ENCODE results near the gene ZRANB2. TPM values are rescaled to one million over a fixed set of nuclear protein-coding genes. Genes with fewer than 3 reads are reported as not detected.

The ZRANB2 gene
- polyA plus RNA-seq, 1 donor (not counting 4 experiments of a cell fraction or from before 2014, with no cell fraction given): 92.3 TPM

DNA sequence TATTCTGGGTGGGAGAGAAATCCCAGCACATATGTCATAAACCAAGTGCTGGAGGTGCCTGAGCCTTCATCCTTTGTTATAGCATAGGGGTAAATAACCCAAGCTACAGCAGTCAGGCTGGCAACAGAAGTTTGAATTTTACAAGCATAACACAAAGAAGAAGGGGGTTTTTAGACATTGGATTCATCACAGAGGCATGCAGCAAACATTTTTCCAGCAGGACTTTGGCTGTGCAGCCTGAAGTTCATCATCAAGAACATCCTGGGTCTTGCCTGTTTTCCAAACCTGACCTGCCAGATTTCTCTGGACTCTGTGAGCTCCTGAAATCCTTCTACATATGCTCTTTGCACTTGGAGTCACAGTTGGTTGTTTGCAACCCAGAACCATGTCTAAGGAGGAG lies 49.4 kb downstream of the ZRANB2 start:
- H3K27me3 ChIP-seq (ENCODE audit: control insufficient read depth, extremely low read depth, insufficient read depth, low read length): no peaks in the 10 kb centered on the region
- FAIRE-seq: no peak
- dilution Hi-C loops (cut with MboI; ENCODE audit: extremely low pct_ligation_motif_present, low sequenced_read_pairs): no loop called here

DNA sequence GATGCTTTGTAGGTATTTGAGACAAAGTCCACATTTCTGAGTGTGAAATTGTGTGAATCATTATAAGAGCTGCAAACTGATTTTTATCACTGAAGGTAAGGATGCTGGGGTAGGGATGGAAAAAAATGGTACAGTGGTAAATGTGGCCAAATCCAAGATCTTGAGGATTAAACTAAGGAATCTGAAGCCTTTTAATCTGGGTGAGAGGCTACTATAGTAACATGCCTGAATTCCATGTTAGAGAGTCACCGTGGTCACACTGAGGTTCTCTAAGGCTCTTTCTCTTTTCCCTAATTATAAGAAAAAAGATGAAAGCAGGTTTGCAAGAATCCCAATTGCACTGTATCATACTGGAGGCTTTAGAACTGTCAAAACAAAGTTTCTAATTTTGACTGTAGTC lies 50.8 kb downstream of the ZRANB2 start:
- TF ChIP-seq EZH2 (IDR thresholded peaks at IDR 0.05; ENCODE audit: low read length): no peak
- TF ChIP-seq, protein P1, sequence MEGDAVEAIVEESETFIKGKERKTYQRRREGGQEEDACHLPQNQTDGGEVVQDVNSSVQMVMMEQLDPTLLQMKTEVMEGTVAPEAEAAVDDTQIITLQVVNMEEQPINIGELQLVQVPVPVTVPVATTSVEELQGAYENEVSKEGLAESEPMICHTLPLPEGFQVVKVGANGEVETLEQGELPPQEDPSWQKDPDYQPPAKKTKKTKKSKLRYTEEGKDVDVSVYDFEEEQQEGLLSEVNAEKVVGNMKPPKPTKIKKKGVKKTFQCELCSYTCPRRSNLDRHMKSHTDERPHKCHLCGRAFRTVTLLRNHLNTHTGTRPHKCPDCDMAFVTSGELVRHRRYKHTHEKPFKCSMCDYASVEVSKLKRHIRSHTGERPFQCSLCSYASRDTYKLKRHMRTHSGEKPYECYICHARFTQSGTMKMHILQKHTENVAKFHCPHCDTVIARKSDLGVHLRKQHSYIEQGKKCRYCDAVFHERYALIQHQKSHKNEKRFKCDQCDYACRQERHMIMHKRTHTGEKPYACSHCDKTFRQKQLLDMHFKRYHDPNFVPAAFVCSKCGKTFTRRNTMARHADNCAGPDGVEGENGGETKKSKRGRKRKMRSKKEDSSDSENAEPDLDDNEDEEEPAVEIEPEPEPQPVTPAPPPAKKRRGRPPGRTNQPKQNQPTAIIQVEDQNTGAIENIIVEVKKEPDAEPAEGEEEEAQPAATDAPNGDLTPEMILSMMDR (optimal IDR thresholded peaks at IDR 0.05 in 1 of 3, IDR thresholded peaks at IDR 0.05 in 1 of 3, conservative IDR thresholded peaks at IDR 0.05 in 1 of 3; ENCODE audit: extremely low read depth in 1 of 3, insufficient read depth in 2 of 3, low read length in 3 of 3): no peak
- dilution Hi-C loops (cut with MboI; ENCODE audit: extremely low pct_ligation_motif_present, low sequenced_read_pairs): no loop called here
- no peak overlapping the region for H3K4me3 ChIP-seq (ENCODE audit: control insufficient read depth in 2 of 3, extremely low read depth in 1 of 3, insufficient read depth in 2 of 3, low read depth in 1 of 3, low read length in 3 of 3)
- no peak overlapping the region for H3K4me2 ChIP-seq (ENCODE audit: control insufficient read depth, extremely low read depth, insufficient read depth, low read depth, low read length)
- no peak overlapping the region for H3K27ac ChIP-seq (ENCODE audit: control insufficient read depth, insufficient read depth, low read length)
- H3K36me3 ChIP-seq (ENCODE audit: control insufficient read depth in 2 of 2, extremely low read depth in 1 of 2, insufficient read depth in 2 of 2, low read length in 2 of 2): no peaks in the 10 kb centered on the region
- FAIRE-seq (no peak), DNase-seq (ENCODE audit: low read depth, low spot score) (no peak)
- no peaks in the 10 kb centered on the region for H3K79me2 ChIP-seq (ENCODE audit: control insufficient read depth, insufficient read depth, low read length)
- no peaks in the 10 kb centered on the region for H3K27me3 ChIP-seq (ENCODE audit: control insufficient read depth, extremely low read depth, insufficient read depth, low read length)
- H4K20me1 ChIP-seq (ENCODE audit: control insufficient read depth, extremely low read depth, insufficient read depth, low read length): no peaks in the 10 kb centered on the region
- no peaks in the 10 kb centered on the region for H3K9me3 ChIP-seq (ENCODE audit: control insufficient read depth, low read depth, low read length)
- no peak overlapping the region for H3K9ac ChIP-seq (ENCODE audit: control insufficient read depth, extremely low read depth, insufficient read depth, low read length)
- no peak overlapping the region for H2AFZ ChIP-seq (ENCODE audit: control insufficient read depth, low read length)
- H3K4me1 ChIP-seq (ENCODE audit: control insufficient read depth, extremely low read depth, insufficient read depth, low read length): no peaks in the 10 kb centered on the region
- no peaks in the 10 kb centered on the region for H3K9me1 ChIP-seq (ENCODE audit: control insufficient read depth, extremely low read depth, insufficient read depth, low read length)

More for the DNA sequence above, 49.4 kb downstream of the ZRANB2 start:
- no peaks in the 10 kb centered on the region for H3K9me3 ChIP-seq (ENCODE audit: control insufficient read depth, low read depth, low read length)
- no peak for TF ChIP-seq EZH2 (IDR thresholded peaks at IDR 0.05; ENCODE audit: low read length)
- TF ChIP-seq, protein P1 (optimal IDR thresholded peaks at IDR 0.05 in 1 of 3, IDR thresholded peaks at IDR 0.05 in 1 of 3, conservative IDR thresholded peaks at IDR 0.05 in 1 of 3; ENCODE audit: extremely low read depth in 1 of 3, insufficient read depth in 2 of 3, low read length in 3 of 3): no peak
- H3K9ac ChIP-seq (ENCODE audit: control insufficient read depth, extremely low read depth, insufficient read depth, low read length): no peak overlapping the region
- no peaks in the 10 kb centered on the region for H3K36me3 ChIP-seq (ENCODE audit: control insufficient read depth in 2 of 2, extremely low read depth in 1 of 2, insufficient read depth in 2 of 2, low read length in 2 of 2)
- H3K4me1 ChIP-seq (ENCODE audit: control insufficient read depth, extremely low read depth, insufficient read depth, low read length): no peaks in the 10 kb centered on the region
- H3K4me2 ChIP-seq (ENCODE audit: control insufficient read depth, extremely low read depth, insufficient read depth, low read depth, low read length): no peak overlapping the region
- no peaks in the 10 kb centered on the region for H4K20me1 ChIP-seq (ENCODE audit: control insufficient read depth, extremely low read depth, insufficient read depth, low read length)
- no peaks in the 10 kb centered on the region for H3K9me1 ChIP-seq (ENCODE audit: control insufficient read depth, extremely low read depth, insufficient read depth, low read length)
- DNase-seq (ENCODE audit: low read depth, low spot score): no peak
- H2AFZ ChIP-seq (ENCODE audit: control insufficient read depth, low read length): no peak overlapping the region
- no peak overlapping the region for H3K4me3 ChIP-seq (ENCODE audit: control insufficient read depth in 2 of 3, extremely low read depth in 1 of 3, insufficient read depth in 2 of 3, low read depth in 1 of 3, low read length in 3 of 3)
- H3K27ac ChIP-seq (ENCODE audit: control insufficient read depth, insufficient read depth, low read length): no peak overlapping the region
- H3K79me2 ChIP-seq (ENCODE audit: control insufficient read depth, insufficient read depth, low read length): no peaks in the 10 kb centered on the region
